ENCODE results near the gene JAK3.
"Not testable (repeated sequence)": the region's sequence is repeated elsewhere in the genome, so short reads cannot be mapped to it uniquely, and the experiment has no call there.

The JAK3 gene

DNA sequence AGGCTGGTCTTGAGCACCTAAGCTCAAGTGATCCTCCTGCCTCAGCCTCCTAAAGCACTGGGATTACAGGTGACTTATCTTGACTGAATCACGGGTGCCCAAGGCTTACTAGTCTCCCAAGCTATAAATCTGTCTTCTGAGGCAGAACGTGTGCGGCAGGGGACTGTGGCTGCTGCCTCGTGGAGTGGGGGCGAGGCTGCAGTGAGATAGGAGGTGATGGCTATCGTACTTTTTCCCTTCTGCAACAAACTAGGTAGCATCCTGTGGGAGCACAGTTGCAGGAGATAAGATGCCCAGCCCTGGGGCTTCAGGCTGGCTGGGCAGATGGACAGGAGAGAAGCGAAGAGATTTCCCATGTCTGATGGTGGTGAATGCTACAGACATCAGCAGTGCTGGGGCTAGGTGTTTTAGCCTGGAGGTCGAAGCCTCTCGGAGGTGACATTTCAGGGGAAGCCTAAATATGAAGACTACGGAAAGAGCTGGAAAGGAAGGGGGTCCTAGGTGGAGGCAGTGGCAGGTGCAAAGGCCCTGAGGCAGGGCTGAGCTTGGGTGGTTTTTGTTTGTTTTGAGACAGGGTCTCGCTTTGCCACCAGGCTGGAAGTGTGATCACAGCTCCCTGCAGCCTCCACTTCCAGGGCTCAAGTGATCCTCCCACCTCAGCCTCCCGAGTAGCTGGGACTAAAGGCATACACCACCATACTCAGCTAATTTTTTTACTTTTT is 45.5 kb downstream of the JAK3 start:
- no peak for DNase-seq

DNA sequence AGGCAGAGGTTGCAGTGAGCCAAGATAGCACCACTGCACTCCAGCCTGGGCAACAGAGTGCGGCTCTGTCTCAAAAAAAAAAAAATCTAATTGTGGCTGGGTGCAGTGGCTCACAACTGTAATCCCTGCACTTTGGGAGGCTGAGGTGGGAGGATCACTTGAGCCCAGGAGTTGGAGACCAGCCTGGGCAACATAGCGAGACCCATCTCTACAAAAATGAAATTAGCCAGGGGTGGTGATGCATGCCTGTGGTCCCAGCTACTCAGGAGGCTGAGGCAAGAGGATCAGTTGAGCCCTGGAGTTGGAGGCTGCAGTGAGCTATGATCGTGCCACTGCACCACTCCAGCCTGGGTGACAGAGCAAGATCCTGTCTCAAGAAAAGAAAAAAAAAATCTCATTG is 49.2 kb downstream of the JAK3 start:
- DNase-seq, result not testable (repeated sequence)

- no peak for DNase-seq
These were observed 50.2 kb downstream of the JAK3 start for GRCh38 chr19:17797424-17798201.

GRCh38 chr19:17796838-17797423 is 50.9 kb downstream of the JAK3 start:
- no peak for DNase-seq

GRCh38 chr19:17796013-17796837 is 51.6 kb downstream of the JAK3 start:
- DNase-seq, result no peak

GRCh38 chr19:17795495-17795856 is 52.3 kb downstream of the JAK3 start:
- no peak for DNase-seq

- DNase-seq, result no peak
These were observed 52.9 kb downstream of the JAK3 start, which contains the start of gene B3GNT3 for GRCh38 chr19:17794731-17795494. B3GNT3 (plus strand) TSS chr19:17795138; CDS start chr19:17807808, 12,670 bp downstream.

GRCh38 chr19:17794412-17794730 is 53.4 kb downstream of the JAK3 start:
- no peak for DNase-seq

- no peak for DNase-seq
These were observed 57.6 kb downstream of the JAK3 start for GRCh38 chr19:17790059-17790780.

GRCh38 chr19:17788632-17789031 is 59.1 kb downstream of the JAK3 start:
- DNase-seq, result no peak

GRCh38 chr19:17787274-17787913 is 60.4 kb downstream of the JAK3 start:
- no peak for DNase-seq

DNA sequence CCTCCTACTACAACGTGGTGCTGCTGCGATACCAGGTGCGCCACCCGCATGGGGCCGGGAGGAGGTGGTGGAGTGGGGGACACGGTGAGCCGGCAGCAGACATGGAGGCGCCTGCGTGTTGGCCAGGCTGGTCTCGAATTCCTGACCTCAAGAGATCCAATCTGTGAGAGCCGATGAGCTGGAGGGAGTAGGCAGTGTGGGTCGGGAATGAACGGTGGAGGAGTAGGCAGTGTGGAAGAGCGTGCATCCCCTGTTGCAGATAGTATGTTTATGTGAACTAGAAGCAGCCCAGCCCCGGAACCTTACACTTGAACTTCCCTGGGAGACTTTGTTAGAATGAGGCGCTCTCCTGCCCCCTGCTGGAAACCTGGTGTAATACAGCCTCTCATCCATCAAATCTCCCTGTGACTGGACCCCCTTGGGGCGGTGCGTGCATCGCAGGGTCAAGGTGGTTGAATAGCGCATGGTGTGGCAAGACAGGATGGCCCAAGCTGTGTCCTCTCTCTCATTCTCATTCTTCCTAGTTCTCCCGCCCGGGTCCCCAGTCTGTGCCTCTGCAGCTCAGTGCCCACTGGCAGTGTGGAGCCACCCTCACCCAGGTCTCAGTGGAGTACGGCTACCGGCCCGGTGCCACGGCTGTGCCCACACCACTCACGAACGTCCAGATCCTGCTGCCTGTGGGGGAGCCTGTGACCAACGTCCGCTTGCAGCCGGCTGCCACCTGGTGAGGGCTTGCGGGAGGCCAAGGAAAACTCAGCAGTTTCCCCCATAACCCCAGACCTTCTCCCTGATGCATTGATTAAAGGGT is 63.4 kb downstream of the JAK3 start:
- DNase-seq, result peak; percentile 70 to 76

- not testable (repeated sequence) for DNase-seq
These were observed 64.1 kb downstream of the JAK3 start for GRCh38 chr19:17783721-17784120.

DNA sequence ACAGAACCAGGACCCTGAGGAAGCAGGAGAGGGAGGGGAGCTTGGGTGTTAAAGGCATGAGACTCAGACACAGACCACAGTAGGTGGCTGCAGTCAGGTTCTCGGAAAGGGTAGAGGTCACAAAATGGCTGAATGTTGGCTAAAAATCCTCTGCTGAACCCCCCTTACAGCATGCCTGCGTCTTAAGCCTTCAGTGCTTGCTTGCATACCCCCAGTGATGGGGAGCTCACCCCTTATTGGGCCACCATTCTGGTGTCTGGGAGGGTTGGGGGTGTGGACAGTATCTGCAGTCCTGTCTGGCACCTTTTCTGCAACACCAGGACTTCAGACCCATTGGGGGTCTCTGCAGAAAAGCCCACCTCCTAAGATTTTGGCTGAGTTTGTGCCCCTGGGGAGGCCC is 67.0 kb downstream of the JAK3 start:
- no peak for DNase-seq

DNA sequence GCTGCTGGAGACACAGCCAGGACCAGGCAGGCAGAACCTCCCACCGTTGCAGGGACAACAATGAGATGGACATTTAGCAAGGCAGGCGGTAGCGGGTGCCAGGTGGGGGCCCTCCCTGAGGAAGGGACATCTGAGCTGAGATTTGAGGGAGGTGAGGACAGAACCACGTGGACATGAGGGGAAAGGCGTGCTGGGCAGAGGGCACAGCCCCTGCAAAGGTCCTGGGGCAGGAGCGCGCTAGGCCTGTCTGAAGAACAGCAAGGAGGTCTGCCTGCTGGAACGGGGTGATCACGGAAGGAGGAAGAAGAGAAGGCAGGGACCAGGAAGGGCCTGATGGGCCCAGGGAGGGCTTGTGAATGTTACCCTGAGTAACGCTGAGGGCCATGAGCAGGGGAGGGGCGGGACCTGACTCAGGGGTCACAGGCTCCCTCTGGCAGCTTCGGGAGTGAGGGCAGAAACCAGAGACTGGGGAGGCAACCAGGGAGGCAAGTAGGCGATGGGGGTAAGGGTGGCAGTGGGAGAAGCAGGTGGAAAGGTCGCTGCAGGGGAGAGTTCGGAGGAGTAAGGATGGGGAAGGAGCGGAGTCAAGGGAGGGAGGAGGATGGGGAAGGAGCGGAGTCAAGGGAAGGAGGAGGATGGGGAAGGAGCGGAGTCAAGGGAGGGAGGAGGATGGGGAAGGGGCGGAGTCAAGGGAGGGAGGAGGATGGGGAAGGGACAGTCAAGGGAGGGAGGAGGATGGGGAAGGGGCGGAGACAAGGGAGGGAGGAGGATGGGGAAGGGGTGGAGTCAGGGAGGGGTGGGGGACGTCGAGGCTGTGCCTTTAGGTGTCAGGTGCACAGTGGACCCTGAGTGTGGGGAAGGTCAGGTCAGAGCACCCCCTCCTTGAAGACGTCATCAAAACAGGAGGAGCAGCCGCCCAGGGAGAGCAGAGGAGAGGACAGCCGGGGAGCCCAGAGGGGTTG is 68.5 kb downstream of the JAK3 start:
- peak in 1 of 2 donors; percentile 53 for DNase-seq

- DNase-seq, result peak; percentile 53 to 68
These were observed 69.4 kb downstream of the JAK3 start for GRCh38 chr19:17778251-17778967.

DNA sequence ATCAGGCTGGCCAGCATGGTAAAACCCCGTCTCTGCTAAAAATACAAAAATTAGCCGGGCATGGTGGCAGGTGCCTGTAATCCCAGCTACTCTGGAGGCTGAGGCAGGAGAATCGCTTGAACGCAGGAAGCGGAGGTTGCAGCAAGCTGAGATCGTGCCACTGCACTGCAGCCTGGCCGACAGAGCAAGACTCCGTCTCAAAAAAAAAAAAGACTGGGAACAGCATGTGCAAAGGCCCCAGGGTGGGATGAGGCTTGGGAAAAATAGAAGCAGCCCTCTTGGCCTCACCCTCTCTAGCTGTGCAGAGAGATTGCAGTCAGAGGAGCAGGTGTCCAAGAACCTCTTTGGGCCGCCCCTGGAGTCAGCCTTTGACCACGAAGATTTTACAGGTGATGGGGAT is 69.9 kb downstream of the JAK3 start:
- not testable (repeated sequence) for DNase-seq
